KMS-11 (cell line): ENCODE results near the gene ZNF747.

Source experiments
- H2AFZ ChIP-seq: fragments of 200-600 bp; sonication (generic); 2 replicates; pipeline ENCODE4 v1.6.1; 2016; ENCODE audit warnings: antibody characterized with exemption, mixed run types, low read depth
- H3K27ac ChIP-seq: fragments of 200-600 bp; sonication (generic); 2 replicates; pipeline ENCODE4 v1.6.1; 2016; ENCODE audit warnings: mild to moderate bottlenecking, mixed run types
- H3K27me3 ChIP-seq: fragments of 200-600 bp; sonication (generic); 2 replicates; pipeline ENCODE4 v1.6.1; 2017; ENCODE audit warnings: mild to moderate bottlenecking, low read depth, mixed run types, moderate library complexity; ENCODE audit not compliant: insufficient read depth
- H3K36me3 ChIP-seq: fragments of 200-600 bp; sonication (generic); 2 replicates; pipeline ENCODE4 v1.6.1; 2017; ENCODE audit warnings: mild to moderate bottlenecking, mixed run types; ENCODE audit not compliant: insufficient read depth
- H3K4me1 ChIP-seq: fragments of 200-600 bp; sonication (generic); 2 replicates; pipeline ENCODE4 v1.6.1; 2016; ENCODE audit warnings: mild to moderate bottlenecking, low read depth, mixed run types; ENCODE audit not compliant: poor library complexity, severe bottlenecking
- H3K4me2 ChIP-seq: fragments of 200-600 bp; sonication (generic); 2 replicates; pipeline ENCODE4 v1.7.0; 2016; ENCODE audit warnings: mild to moderate bottlenecking, mixed run types
- H3K4me3 ChIP-seq: fragments of 200-600 bp; sonication (generic); IDR thresholded peaks from 2 replicates; pipeline ENCODE4 v1.6.1; 2017; ENCODE audit warnings: low read depth, low read length, mixed read lengths; ENCODE audit not compliant: insufficient read depth
- H3K79me2 ChIP-seq: fragments of 200-600 bp; sonication (generic); 2 replicates; pipeline ENCODE4 v1.6.1; 2016; ENCODE audit warnings: low read depth, mixed run types; ENCODE audit not compliant: insufficient read depth
- H3K9ac ChIP-seq: fragments of 200-600 bp; sonication (generic); 2 replicates; pipeline ENCODE4 v1.6.1; 2016; ENCODE audit warnings: mild to moderate bottlenecking, mixed run types
- H4K20me1 ChIP-seq: fragments of 200-600 bp; sonication (generic); 2 replicates; pipeline ENCODE4 v1.6.1; 2016; ENCODE audit warnings: mild to moderate bottlenecking, mixed run types; ENCODE audit not compliant: insufficient read depth
- CTCF ChIP-seq: fragments of 200-600 bp; sonication (generic); conservative IDR thresholded peaks from 2 replicates; pipeline ENCODE4 v1.6.1; 2017; ENCODE audit warnings: low read depth, mild to moderate bottlenecking, antibody characterized with exemption, low read length, moderate library complexity, mixed read lengths

Gene ZNF747

GRCh38 chr16:30571445-30572322 is 37.0 kb upstream of the ZNF747 start, which contains the start of gene ZNF688:
Gene ZNF688 (minus strand): TSS chr16:30571714. CDS start chr16:30571629, 85 bp downstream.
- H3K27ac ChIP-seq: peak within 1 kb of the TSS; percentile 83
- no peaks in the 10 kb centered on the region for H4K20me1 ChIP-seq
- H3K36me3 ChIP-seq: no peaks in the 10 kb centered on the region
- H3K4me2 ChIP-seq: peak within 1 kb of the TSS; percentile 81
- peak within 1 kb of the TSS; percentile 92 for H3K9ac ChIP-seq
- peaks cover 22% of the 10 kb centered on the region for H3K79me2 ChIP-seq
- H3K4me1 ChIP-seq: peaks cover 62% of the 10 kb centered on the region
- no peaks in the 10 kb centered on the region for H3K27me3 ChIP-seq
- no peak within 1 kb of the TSS for H3K4me3 ChIP-seq
- TF ChIP-seq CTCF: no peak
- peak within 1 kb of the TSS; percentile 86 for H2AFZ ChIP-seq

- peaks cover 22% of the 10 kb centered on the region for H3K79me2 ChIP-seq
- no peaks in the 10 kb centered on the region for H4K20me1 ChIP-seq
- no peak for TF ChIP-seq CTCF
- peak overlapping the region; percentile 92 for H3K9ac ChIP-seq
- no peaks in the 10 kb centered on the region for H3K36me3 ChIP-seq
- peaks cover 70% of the 10 kb centered on the region for H3K4me1 ChIP-seq
- no peaks in the 10 kb centered on the region for H3K27me3 ChIP-seq
- peak overlapping the region; percentile 81 for H3K4me2 ChIP-seq
- H2AFZ ChIP-seq: peak overlapping the region; percentile 86
- H3K27ac ChIP-seq: peak overlapping the region; percentile 83
- no peak overlapping the region for H3K4me3 ChIP-seq
Measured at GRCh38 chr16:30570636-30571444, 36.2 kb upstream of the ZNF747 start.

GRCh38 chr16:30569746-30570635 is 35.3 kb upstream of the ZNF747 start:
- no peaks in the 10 kb centered on the region for H3K27me3 ChIP-seq
- H3K27ac ChIP-seq: no peak overlapping the region
- H3K9ac ChIP-seq: no peak overlapping the region
- H3K4me2 ChIP-seq: no peak overlapping the region
- no peak for TF ChIP-seq CTCF
- H4K20me1 ChIP-seq: no peaks in the 10 kb centered on the region
- peaks cover 62% of the 10 kb centered on the region for H3K4me1 ChIP-seq
- no peak overlapping the region for H2AFZ ChIP-seq
- H3K79me2 ChIP-seq: peaks cover 18% of the 10 kb centered on the region
- H3K4me3 ChIP-seq: no peak overlapping the region
- no peaks in the 10 kb centered on the region for H3K36me3 ChIP-seq

GRCh38 chr16:30569281-30569680 is 34.6 kb upstream of the ZNF747 start:
- no peaks in the 10 kb centered on the region for H3K27me3 ChIP-seq
- H3K79me2 ChIP-seq: peaks cover 12% of the 10 kb centered on the region
- H4K20me1 ChIP-seq: no peaks in the 10 kb centered on the region
- TF ChIP-seq CTCF: no peak
- H3K4me3 ChIP-seq: no peak overlapping the region
- no peak overlapping the region for H2AFZ ChIP-seq
- H3K4me2 ChIP-seq: no peak overlapping the region
- no peak overlapping the region for H3K9ac ChIP-seq
- peaks cover 60% of the 10 kb centered on the region for H3K4me1 ChIP-seq
- H3K27ac ChIP-seq: peak overlapping the region; percentile 77; the same call in 1 of the 2 replicates
- no peaks in the 10 kb centered on the region for H3K36me3 ChIP-seq
